Measurements from ENCODE around the gene AKAP6.

AKAP6 gene

DNA sequence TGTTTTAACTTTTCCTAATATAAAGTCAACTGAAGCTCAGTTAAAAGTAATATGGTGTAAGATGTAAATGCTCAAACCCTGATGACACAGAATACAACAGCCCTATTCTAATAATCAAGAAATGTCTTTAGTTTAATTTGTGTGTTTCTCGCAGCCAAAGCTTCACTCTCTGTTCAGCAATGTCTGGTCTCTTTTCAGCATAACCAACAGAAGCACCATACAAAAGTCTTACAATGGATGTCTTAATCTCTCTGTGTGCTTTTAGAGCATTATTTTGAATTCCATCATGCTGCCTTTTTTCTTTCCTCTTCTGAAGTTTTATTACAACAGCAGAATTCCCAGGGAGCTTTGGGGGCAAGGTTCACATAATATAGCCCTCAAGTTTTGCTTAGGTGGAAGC, 399.4 kb downstream of the AKAP6 start:
- H3K4me3 ChIP-seq (ENCODE audit: low read length): no peak overlapping the region
- DNase-seq (ENCODE audit: low read depth): no peak
- TF ChIP-seq, protein P1, sequence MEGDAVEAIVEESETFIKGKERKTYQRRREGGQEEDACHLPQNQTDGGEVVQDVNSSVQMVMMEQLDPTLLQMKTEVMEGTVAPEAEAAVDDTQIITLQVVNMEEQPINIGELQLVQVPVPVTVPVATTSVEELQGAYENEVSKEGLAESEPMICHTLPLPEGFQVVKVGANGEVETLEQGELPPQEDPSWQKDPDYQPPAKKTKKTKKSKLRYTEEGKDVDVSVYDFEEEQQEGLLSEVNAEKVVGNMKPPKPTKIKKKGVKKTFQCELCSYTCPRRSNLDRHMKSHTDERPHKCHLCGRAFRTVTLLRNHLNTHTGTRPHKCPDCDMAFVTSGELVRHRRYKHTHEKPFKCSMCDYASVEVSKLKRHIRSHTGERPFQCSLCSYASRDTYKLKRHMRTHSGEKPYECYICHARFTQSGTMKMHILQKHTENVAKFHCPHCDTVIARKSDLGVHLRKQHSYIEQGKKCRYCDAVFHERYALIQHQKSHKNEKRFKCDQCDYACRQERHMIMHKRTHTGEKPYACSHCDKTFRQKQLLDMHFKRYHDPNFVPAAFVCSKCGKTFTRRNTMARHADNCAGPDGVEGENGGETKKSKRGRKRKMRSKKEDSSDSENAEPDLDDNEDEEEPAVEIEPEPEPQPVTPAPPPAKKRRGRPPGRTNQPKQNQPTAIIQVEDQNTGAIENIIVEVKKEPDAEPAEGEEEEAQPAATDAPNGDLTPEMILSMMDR (conservative IDR thresholded peaks at IDR 0.05; ENCODE audit: low read length): no peak

DNA sequence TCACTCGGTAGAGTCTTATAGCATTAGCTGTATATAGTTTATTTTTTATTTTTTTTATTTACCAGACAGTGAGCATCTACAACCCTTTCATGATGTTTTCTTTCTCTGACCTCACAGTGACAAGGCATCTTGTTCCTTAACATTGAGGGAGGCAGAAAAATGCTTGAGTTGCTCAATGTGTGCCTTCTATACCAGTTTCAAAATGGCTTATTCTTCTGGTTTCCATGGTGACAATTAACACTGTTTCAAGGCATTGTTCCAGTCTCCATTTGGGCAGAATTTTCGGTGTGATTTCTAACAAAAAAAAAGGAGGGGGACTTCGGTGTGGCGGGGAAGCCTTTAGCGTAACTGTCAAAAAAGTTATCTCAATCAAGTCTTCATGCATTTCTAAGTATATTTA, 399.9 kb downstream of the AKAP6 start:
- TF ChIP-seq, protein P1 (conservative IDR thresholded peaks at IDR 0.05; ENCODE audit: low read length): no peak
- DNase-seq (ENCODE audit: low read depth): no peak
- H3K4me3 ChIP-seq (ENCODE audit: low read length): no peak overlapping the region

DNA sequence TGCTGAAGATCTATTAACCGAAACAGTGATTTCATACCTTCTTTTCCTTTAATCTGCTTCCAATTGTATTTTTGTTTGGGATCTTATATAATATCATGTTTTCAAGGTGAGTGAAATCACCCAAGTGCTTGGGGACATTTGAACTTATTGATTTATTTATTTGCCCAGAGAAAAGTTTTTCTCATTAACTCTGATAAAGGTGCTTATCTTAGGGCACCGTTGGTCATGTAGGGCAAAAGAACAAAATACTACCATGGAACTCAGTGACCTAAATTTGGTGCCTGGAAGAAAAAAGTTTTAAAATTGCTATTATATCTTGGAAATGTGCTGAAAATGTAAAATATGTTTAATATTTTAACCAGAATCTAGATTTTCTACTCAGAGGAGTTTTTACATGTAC, 402.2 kb downstream of the AKAP6 start:
- TF ChIP-seq, protein P1 (conservative IDR thresholded peaks at IDR 0.05; ENCODE audit: low read length): no peak
- no peak overlapping the region for H3K4me3 ChIP-seq (ENCODE audit: low read length)
- DNase-seq (ENCODE audit: low read depth): no peak

DNA sequence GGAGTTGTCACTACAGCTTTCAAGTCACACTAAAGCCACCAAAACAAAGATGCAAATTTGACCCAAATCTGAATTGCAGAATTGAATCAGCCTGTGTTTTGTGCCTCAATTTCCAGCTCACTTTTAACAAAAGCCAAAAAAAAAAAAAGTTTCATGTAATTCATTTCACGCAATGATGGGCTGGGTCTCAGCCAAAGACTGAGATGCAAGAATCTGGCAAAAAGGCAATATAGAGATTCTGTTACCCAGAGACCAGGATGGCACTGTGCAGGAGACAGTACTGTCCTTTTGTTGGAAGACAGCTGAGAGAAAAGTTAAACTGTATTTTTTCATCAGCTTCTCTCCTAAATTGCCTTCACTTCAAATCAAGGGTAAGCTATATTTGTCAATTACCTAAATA, 403.9 kb downstream of the AKAP6 start:
- TF ChIP-seq, protein P1 (conservative IDR thresholded peaks at IDR 0.05; ENCODE audit: low read length): no peak
- H3K4me3 ChIP-seq (ENCODE audit: low read length): no peak overlapping the region
- DNase-seq (ENCODE audit: low read depth): no peak

DNA sequence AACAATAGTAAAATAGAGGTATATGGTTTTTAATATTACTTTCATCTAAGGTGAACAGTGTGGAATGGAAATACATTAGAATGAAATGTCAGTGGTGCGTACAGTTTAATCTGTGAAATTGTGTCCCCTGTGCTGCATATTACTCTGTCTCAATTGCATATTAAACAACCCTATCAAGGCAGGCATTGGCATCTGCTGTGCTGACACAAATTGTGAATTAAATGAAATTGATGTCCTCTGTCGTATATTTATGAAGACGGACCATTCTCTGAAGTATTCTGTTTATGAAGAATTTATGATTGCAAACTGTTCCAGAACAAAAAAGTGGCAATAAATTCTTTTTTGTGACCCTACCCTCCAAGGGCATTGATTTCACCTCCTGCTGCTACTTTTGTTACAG, 405.2 kb downstream of the AKAP6 start:
- no peak for DNase-seq (ENCODE audit: low read depth)

DNA sequence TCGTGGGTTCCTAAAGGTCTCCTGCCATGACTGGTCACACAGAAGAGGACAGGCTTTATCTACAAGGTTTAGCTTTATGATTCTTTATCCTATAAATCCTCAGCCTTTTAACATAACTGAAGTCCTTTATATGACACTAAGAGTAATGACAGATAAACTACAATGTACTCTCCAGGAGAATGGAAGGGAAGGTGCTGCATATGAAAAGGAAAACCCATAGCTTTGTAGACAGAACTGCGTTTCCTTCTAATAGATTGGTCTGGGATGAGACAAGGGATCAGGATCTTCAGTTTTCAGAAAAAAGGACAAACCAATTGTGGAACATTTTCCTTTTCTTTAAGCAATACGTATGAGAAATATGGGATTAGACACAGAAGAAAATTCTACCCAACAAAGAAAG, 408.5 kb downstream of the AKAP6 start:
- no peak for DNase-seq (ENCODE audit: low read depth)
- no peak overlapping the region for H3K4me3 ChIP-seq (ENCODE audit: low read length)
- TF ChIP-seq, protein P1 (conservative IDR thresholded peaks at IDR 0.05; ENCODE audit: low read length): no peak

More for the DNA sequence above, 405.2 kb downstream of the AKAP6 start:
- H3K4me3 ChIP-seq (ENCODE audit: low read length): no peak overlapping the region
- TF ChIP-seq, protein P1 (conservative IDR thresholded peaks at IDR 0.05; ENCODE audit: low read length): no peak

DNA sequence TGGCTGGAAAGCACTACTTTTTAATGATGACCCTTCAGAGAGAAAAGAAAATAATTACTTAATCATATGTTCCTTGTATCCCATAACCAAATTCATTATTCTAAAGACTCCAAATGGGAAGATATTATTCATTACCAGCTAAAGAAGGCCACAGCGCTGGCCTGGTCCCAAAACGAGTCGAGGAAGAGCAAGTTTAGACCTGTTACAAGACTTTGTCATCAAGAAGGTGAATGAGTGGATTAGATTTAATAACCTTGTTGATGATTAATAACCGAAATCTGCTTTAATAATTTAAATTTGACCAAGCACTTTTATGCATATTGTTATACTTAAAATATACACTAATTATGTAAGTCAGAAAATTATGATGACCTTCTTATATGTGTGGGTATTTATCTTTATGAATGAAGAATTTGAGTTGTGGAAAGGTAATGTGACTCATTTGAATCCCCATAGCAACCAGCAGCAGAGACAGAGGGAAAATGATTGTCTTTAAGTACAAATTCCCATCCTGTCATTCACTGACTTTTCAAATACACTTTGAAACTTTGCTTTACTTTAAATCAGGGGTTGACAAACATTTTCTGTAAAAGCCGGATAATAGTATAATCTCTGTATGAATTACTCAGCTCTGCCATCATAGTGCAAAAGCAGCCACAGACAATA, 409.2 kb downstream of the AKAP6 start:
- TF ChIP-seq, protein P1 (conservative IDR thresholded peaks at IDR 0.05; ENCODE audit: low read length): no peak
- no peak for DNase-seq (ENCODE audit: low read depth)
- H3K4me3 ChIP-seq (ENCODE audit: low read length): no peak overlapping the region
